ENCODE data around the gene PRDM16.

PRDM16 gene

GRCh38 chr1:3111348-3112021 is 42.5 kb downstream of the PRDM16 start:
- DNase-seq: no peak

GRCh38 chr1:3112526-3112925 is 43.5 kb downstream of the PRDM16 start:
- no peak for DNase-seq

DNA sequence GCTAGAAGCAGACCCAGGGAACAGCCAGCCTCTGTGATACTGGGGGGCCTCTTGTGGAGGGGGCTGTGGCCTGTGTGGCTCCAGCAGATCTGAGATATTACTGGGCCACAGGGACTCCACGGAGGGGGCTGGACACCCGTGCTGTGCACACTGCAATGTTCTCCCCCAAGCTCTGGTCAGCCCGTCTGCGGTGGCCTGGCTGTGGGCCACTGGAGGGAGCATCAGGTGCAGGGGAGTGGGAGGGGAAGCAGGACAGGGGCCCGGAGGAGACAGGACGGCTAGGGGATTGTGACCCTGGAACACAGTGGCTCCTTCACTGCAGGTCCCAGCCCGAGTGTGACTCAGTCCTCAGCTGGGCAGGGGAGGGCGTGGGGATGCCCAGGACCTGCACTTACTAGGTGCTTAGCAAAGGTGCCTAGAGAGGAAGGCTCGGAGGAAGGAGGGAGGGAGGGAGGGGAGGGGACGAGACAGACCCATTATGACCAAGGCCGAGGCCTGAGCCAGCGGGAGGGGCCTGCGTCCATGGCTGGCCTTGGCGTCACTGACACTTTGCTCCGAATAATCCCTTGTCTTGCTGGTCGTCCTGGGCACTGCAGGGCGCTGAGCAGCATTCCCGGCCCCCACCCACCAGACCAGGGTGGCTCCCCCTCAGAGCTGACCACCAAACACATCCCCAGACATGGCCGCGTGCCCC is 44.2 kb downstream of the PRDM16 start:
- DNase-seq: no peak

GRCh38 chr1:3113741-3114056 is 44.7 kb downstream of the PRDM16 start:
- no peak for DNase-seq

DNA sequence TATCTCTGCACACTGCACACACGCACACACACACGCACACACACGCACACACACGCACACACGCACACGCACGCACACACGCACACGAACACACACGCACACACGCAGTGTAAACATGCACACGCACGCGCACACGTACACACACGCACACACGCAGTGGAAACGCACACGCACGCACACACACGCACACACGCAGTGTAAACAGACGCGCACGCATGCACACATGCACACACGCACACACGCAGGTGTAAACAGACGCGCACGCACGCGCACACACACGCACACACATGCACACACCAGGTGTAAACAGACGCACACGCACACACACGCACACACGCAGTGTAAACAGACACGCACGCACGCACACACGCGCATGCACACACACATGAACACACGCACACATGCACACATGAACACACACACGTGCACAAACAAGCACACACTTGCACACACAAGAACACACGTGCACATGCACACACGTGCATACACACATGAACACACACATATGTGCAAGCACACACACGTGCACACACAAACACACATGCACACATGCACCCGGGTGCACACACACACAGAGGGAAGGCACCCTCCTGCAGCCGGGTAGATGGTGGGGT is 45.2 kb downstream of the PRDM16 start:
- DNase-seq: no peak

DNA sequence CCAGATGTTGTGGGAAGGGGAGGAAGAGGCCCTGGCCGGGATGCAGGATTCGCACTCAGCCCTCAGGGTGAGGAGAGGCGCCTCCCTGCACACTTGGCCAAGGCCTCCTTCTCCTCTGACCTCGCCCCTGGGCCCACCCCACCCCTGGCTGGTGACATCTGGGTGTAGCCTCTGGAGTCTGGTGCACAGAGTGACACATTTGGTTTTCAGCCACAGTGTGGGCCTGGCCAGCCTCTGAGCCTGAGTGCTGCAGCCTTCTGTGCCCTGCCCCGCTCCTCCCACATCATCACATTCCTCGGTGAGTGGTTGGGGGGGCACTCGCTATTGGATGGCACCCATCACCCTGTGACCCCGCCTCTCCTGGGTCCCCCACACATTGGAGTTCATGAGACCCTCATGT is 45.8 kb downstream of the PRDM16 start:
- no peak for DNase-seq

GRCh38 chr1:3115275-3116149 is 46.5 kb downstream of the PRDM16 start:
- DNase-seq: no peak

DNA sequence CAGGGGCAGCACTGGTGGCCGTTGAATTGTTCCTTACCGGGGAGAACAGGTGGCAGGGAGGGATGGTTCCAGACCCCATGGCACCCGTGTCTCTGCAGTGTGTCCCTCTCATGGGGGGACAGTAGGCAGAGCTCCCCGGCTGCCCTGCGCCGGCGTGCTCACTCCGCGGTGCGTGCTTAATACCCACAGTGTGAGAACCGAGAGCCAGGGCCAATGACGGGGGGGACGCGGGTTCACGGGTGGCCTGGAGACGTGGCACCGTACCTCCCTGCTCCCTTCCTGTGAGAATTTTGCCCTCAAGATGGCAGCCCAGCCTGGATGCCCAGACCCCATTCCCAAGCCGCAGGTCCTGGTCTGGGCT is 47.1 kb downstream of the PRDM16 start:
- DNase-seq: no peak

- DNase-seq: no peak
Measured at GRCh38 chr1:3116560-3116959, 47.6 kb downstream of the PRDM16 start.

DNA sequence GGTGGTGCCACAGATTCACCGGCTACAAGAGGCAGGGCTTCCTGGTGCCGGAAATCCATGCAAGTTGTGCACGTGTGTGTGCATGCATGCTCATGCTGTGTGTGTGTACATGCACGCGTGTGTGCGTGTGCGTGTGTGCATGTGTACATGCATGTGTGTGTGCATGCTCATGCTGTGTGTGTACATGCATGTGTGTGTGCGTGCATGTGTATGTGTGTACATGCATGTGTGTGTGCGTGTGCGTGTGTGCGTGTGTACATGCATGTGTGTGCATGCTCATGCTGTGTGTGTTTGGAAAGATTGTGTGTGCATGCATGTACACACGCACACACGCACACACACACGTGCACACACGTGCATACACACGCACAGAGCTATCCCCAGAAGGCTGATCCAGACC is 48.9 kb downstream of the PRDM16 start:
- DNase-seq: no peak

DNA sequence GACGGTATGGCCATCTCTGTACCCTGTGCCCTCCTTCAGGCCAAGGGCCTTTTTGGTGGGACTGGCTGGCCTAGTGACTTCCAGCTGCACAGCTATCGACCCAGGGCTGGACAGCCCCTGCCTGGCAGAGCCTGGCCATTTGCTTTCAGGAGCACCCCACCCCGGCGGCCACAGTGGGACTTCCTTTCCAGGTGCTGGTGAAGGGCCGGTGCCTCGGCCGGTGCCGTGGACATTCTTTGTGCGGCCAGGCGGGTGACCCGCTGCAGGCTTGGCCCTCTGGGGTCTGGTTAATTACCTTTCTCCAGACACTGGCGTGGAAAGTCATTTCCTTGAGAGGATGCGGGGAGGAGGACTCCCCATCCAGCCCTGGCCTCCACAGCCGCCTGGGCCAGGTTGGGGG is 50.1 kb downstream of the PRDM16 start:
- DNase-seq: no peak

GRCh38 chr1:3119725-3120124 is 50.7 kb downstream of the PRDM16 start:
- no peak for DNase-seq

- no peak for DNase-seq
Measured at GRCh38 chr1:3120140-3120539, 51.1 kb downstream of the PRDM16 start.

- DNase-seq: no peak
Measured at GRCh38 chr1:3120994-3121393, 52.0 kb downstream of the PRDM16 start.

GRCh38 chr1:3121401-3122210 is 52.6 kb downstream of the PRDM16 start:
- no peak for DNase-seq

DNA sequence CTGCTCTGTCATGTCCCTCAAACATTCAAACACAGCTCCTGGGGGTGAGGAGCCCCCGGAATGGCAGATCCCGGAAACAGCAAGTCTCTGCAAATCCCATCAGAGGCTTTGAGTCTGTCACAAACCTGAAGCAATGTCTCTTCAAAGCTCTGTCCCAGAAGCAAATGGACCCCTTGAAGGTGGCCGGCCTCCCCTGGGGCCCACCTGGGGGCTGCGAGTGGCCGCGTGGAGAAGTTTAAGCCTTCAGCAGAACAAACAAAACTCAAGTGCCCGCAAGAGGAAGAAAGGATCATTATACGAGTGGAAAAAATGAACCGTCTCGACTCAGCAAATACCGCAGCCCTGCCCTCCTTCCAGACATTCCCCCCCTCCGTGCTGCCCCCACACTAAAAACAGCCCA is 53.3 kb downstream of the PRDM16 start:
- DNase-seq: no peak

- no peak for DNase-seq
Measured at GRCh38 chr1:3124246-3124645, 55.2 kb downstream of the PRDM16 start.

DNA sequence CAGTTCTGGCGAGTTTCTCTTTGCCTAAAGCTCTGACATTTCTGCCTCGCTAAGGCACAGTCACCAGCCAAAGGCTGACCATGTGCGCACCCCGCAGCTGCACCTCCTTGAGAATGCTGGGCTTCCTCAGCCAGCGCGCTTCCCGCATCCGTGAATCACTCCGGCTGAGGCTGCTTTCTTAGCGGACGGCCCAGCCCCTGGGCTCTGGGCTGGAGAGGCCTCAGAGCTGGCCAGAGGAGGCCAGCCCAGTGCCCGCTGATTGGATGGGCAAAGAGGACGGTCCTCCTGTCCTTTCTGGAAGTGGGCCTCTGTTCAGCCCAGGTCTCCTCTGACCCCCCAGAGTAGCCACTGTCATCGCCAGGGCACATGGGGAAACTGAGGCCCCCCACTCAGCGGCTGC is 56.1 kb downstream of the PRDM16 start:
- DNase-seq: no peak

DNA sequence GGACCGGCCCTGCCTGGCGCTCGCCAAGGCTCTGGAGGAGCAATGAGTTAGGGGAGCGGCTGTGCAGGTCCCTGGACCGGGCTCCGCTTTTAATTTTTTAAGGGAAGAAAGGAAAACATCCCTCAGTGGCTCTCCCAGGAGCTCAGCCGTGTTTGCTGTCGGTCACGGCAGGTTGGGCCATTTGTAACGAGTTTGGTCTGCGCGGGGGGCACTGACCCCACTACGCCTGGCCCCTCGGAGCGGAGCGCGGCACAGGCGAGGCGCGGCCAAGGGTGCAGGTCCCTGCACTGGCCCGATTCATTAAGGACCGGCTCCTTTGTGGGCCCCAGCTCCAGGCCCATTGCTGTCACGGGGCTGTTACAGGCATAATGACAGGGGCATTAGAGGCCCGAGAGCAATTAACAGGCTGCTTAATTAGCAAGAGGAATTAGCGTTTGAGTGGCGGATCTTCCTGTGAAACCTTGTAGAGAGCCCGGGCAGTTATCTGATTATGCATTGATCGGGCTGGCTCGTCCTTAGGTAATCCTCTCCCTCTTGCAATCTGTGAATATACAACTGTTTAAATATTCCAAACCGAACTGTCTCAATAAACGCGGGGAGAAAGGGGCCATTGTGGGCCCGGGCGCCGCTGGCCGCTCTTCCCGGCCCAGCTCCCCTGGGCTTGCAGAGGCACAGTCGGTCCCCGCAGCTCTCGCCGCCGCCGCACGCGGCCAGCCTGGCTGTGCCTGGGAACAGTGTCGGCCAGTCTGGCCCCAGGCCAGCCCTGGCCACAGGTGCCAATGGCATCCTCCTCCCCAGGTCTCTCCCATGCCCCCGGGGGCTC is 56.8 kb downstream of the PRDM16 start:
- DNase-seq: no peak

- DNase-seq: no peak
Measured at GRCh38 chr1:3126756-3127678, 58.0 kb downstream of the PRDM16 start.

DNA sequence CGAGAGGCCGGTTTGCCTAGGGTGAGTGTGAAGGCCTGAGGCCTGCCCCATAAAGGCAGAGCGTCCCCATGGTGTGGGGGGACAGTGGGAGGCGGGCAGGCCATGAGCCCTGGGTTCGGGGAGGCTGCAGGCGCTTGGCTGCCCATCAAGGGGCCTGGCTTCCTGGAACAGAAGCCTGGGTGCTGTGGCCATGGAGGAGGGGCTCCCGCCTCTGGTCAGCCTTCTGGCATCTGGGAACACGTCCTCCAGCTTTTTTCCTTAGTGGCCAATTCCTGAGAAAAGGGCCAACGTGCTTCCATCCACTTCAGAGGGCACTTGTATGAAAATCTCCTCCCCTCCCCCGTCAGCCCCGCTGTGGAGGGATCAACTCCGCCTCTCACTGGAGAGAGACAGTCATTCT is 58.7 kb downstream of the PRDM16 start:
- DNase-seq: no peak
